CD4-positive, alpha-beta T cell treated with Interferon gamma for 1 hour (primary cell): ENCODE measurements around the gene NKX6-2.
"Not testable (repeated sequence)": the region's sequence is repeated elsewhere in the genome, so short reads cannot be mapped to it uniquely, and the experiment has no call there.

Source experiments
- DNase-seq: peaks from one replicate; pipeline ENCODE4 v3.0.0-alpha.2; 2020

The NKX6-2 gene

GRCh38 chr10:132785723-132786475 is at the start of gene NKX6-2:
Gene NKX6-2 (minus strand): TSS chr10:132786147. CDS start chr10:132785948, 199 bp downstream.
- no peak for DNase-seq

DNA sequence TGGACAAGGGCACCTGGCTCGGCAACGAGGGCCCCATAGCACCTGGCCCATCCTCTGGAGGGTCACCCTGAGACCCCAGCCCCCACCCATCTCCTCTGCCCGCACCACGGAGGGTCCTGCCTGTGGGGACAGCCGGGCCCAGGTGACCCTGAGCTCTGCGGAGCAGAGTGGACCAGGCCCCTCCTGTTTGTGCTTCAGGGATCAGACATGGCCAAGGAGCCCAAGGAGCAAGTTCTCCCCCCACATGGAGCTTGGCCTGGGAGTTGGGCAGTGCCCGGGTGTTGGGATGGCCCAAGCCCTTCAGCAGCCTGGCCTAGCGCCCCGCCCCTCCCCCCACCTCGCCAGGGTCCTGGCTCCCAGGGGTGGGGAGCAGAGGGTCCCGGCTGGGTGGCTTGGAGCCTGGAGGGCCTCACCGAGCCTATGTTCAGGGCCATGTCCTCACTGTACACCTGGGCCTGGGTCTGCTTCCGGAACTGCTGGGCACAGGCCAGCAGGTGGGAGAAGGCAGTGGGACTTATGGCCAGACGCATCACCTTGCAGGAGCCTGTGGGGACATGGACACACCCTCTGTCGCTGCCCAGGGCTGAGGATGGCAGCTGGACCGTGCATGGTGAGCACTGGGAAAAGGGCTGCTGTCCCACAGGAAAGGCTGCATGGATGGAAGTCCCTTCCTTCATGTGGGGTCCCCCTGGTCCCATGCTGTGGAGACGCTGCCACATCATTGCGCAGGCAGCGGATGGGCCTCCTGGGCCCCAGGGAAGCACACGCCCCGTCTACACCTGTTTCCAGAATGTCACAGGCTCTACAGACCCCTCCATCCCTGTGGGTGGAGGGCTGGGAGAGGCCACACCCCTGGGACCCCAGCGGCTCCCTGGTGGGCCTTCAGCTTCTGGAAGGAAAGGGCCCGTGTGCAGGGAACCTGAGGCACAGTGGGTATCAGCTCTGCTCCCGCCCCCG is 49.2 kb upstream of the NKX6-2 start:
- no peak for DNase-seq

GRCh38 chr10:132834311-132834761 is 48.4 kb upstream of the NKX6-2 start:
- no peak for DNase-seq

- DNase-seq: no peak
These were observed 47.6 kb upstream of the NKX6-2 start for GRCh38 chr10:132833421-132834111.

GRCh38 chr10:132832186-132832969 is 46.4 kb upstream of the NKX6-2 start:
- DNase-seq: no peak

GRCh38 chr10:132829403-132829802 is 43.5 kb upstream of the NKX6-2 start:
- no peak for DNase-seq

GRCh38 chr10:132828681-132829080 is 42.7 kb upstream of the NKX6-2 start:
- no peak for DNase-seq

DNA sequence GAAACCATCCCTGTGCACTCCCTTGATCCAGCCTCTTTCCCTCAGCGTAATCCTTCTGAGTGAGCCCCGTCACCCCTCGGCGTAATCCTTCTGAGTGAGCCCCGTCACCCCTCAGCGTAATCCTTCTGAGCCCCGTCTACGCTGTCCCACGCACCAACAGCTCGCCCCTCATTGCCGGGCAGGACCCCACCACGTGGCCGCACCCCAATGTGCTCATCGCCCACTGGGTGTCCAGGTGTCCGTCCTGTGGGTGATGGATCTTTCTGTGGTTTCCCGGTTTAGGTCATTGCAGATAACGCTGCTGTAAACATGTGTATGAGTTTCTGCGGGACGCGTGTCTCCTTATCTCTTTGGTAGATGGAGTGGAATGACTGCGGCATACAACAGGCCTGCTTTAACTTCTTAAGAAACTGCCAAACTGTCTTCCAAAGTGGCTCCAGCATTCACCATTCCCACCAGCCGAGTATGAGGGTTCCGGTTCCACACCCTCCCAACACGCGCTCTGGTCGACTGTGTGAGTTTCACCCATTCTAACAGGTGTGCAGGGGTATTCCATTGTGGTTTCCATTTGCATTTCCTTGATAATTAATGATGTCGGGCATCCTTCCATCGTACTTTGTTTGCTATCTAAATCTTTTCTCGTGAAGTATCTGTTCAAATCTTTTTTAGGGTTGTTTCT is 42.1 kb upstream of the NKX6-2 start:
- DNase-seq: no peak

DNA sequence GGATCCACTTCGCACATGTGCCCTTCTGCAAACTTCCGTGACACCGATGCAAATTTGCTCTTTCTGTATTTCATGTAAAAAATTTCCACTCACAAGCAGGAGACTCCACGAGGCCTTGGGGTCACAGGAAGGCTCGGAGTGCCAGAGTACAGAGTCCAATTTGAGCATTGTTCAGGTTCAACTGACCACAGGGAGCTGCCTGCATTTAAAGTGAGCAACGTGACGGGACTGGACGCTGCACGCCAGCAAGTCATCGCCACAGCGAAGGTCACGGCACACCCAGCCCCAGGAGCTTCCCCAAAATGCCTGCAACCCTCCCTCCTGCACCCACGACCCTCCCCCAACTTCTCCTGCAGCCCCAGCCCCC is 41.5 kb upstream of the NKX6-2 start:
- no peak for DNase-seq

GRCh38 chr10:132826524-132827422 is 40.8 kb upstream of the NKX6-2 start:
- DNase-seq: no peak

- not testable (repeated sequence) for DNase-seq
These were observed 40.0 kb upstream of the NKX6-2 start for GRCh38 chr10:132825783-132826523.

DNA sequence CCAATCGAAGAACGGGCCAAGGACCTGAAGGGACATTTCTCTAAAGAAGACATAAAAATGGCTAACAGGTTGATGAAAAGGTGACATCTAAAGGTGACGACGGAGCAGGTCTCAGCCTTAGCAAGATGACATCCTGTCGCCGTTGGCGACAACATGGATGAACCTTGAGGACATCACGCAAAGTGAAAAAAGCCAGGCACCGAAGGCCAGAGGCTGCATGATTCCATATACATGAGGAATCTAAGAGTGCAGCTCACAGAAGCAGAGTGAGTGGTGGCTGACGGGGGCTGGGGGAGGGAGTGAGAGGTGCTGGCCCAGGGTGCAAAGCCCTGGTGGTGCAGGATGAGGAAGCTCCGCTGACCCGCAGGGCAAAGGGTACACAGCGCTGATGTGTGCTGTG is 34.1 kb upstream of the NKX6-2 start:
- DNase-seq: no peak

GRCh38 chr10:132817701-132818211 is 31.8 kb upstream of the NKX6-2 start:
- no peak for DNase-seq

DNA sequence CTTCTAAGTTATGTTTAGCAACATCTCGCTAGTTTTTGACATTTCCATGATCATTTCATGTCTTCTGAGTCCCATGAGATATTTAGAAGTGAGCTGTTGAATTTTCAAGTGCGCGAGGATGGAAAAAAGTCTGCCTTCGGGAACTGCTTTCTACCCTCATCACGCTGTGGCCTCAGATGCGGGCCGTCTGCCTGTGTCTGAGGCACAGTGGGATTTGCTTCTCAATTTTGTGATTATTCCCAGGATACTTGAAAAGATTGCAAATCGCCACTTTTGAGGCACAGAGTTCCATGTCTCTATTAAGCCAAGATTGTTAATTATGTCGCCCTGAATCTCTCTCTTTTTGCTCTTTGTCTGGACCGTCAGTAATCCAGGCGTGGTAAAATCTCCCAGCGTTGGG is 30.8 kb upstream of the NKX6-2 start:
- DNase-seq: no peak

GRCh38 chr10:132815168-132815857 is 29.4 kb upstream of the NKX6-2 start:
- no peak for DNase-seq

DNA sequence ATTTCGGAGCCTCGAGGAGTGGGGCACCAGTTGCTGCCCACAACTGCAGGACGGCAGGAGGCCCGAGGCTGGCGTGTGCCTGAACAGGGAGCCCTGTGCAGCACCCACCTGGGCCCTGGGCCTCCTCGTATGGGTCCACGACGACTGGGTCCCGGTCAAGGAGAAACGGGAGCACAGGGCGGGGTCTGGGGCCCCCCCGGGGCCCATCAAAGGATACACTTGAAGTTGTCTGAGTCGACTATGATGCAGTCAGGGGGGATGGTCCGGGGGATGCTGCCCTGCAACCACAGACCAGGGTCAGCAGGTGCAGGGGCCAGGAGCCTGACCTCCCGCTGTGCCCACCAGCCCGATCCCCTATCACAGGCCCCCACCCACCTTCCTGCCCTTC is 28.5 kb upstream of the NKX6-2 start:
- no peak for DNase-seq

- no peak for DNase-seq
These were observed 27.9 kb upstream of the NKX6-2 start for GRCh38 chr10:132813560-132814468.

GRCh38 chr10:132813001-132813401 is 27.1 kb upstream of the NKX6-2 start:
- no peak for DNase-seq
